ENCODE results near the gene KDM4E. TPM values are rescaled to one million over a fixed set of nuclear protein-coding genes. Genes with fewer than 3 reads are reported as not detected.

KDM4E gene
- not detected in 2 replicates for total RNA-seq
- long read RNA-seq, result 0 reads

GRCh38 chr11:95024958-95025357, at the start of gene KDM4E:
TSS of gene KDM4E (plus strand) at chr11:95025258. CDS start at chr11:95025558, 300 bp downstream.
- no peaks in the 10 kb centered on the region for H3K27me3 Mint-ChIP-seq (ENCODE audit: unreplicated experiment)
- no peaks in the 10 kb centered on the region for H3K36me3 Mint-ChIP-seq (ENCODE audit: unreplicated experiment)
- DNase-seq (ENCODE audit: extremely low spot score, unreplicated experiment), result no peak
- H3K4me1 Mint-ChIP-seq (ENCODE audit: unreplicated experiment), result no peaks in the 10 kb centered on the region
- no peak for TF ChIP-seq CTCF (IDR thresholded peaks at IDR 0.05)
- peaks cover 3% of the 10 kb centered on the region for H3K9me3 Mint-ChIP-seq (ENCODE audit: unreplicated experiment)
- H3K27ac Mint-ChIP-seq (ENCODE audit: unreplicated experiment), result no peak within 1 kb of the TSS
- H3K4me3 Mint-ChIP-seq (ENCODE audit: unreplicated experiment), result no peak within 1 kb of the TSS

GRCh38 chr11:94975599-94975998, 49.5 kb upstream of the KDM4E start:
- Mint-ChIP-seq H3K4me3 (ENCODE audit: unreplicated experiment) (no peak overlapping the region), H3K9me3 (ENCODE audit: unreplicated experiment) (no peaks in the 10 kb centered on the region), H3K4me1 (ENCODE audit: unreplicated experiment) (peaks cover 17% of the 10 kb centered on the region), H3K36me3 (ENCODE audit: unreplicated experiment) (peaks cover 11% of the 10 kb centered on the region), H3K27me3 (ENCODE audit: unreplicated experiment) (no peaks in the 10 kb centered on the region), H3K27ac (ENCODE audit: unreplicated experiment) (no peak overlapping the region)
- TF ChIP-seq CTCF (IDR thresholded peaks at IDR 0.05), result no peak
- DNase-seq (ENCODE audit: extremely low spot score, unreplicated experiment), result no peak

GRCh38 chr11:94987378-94987777, 37.7 kb upstream of the KDM4E start:
- Mint-ChIP-seq H3K27ac (ENCODE audit: unreplicated experiment) (no peak overlapping the region), H3K36me3 (ENCODE audit: unreplicated experiment) (no peaks in the 10 kb centered on the region), H3K27me3 (ENCODE audit: unreplicated experiment) (peaks cover 41% of the 10 kb centered on the region), H3K4me1 (ENCODE audit: unreplicated experiment) (no peaks in the 10 kb centered on the region), H3K4me3 (ENCODE audit: unreplicated experiment) (no peak overlapping the region), H3K9me3 (ENCODE audit: unreplicated experiment) (peaks cover 4% of the 10 kb centered on the region)
- DNase-seq (ENCODE audit: extremely low spot score, unreplicated experiment), result no peak
- no peak for TF ChIP-seq CTCF (IDR thresholded peaks at IDR 0.05)

- H3K27ac Mint-ChIP-seq (ENCODE audit: unreplicated experiment), result no peak overlapping the region
Measured at GRCh38 chr11:94988748-94989147, 36.3 kb upstream of the KDM4E start.

GRCh38 chr11:94993400-94993943, 31.6 kb upstream of the KDM4E start:
- Mint-ChIP-seq H3K27ac (ENCODE audit: unreplicated experiment) (no peak overlapping the region), H3K4me1 (ENCODE audit: unreplicated experiment) (no peaks in the 10 kb centered on the region), H3K9me3 (ENCODE audit: unreplicated experiment) (no peaks in the 10 kb centered on the region), H3K27me3 (ENCODE audit: unreplicated experiment) (peaks cover 25% of the 10 kb centered on the region), H3K36me3 (ENCODE audit: unreplicated experiment) (no peaks in the 10 kb centered on the region), H3K4me3 (ENCODE audit: unreplicated experiment) (no peak overlapping the region)
- TF ChIP-seq CTCF (IDR thresholded peaks at IDR 0.05), result no peak
- DNase-seq (ENCODE audit: extremely low spot score, unreplicated experiment), result no peak

More at GRCh38 chr11:94988748-94989147, 36.3 kb upstream of the KDM4E start:
- TF ChIP-seq CTCF (IDR thresholded peaks at IDR 0.05), result no peak
- H3K27me3 Mint-ChIP-seq (ENCODE audit: unreplicated experiment), result peaks cover 41% of the 10 kb centered on the region
- DNase-seq (ENCODE audit: extremely low spot score, unreplicated experiment), result no peak
- H3K36me3 Mint-ChIP-seq (ENCODE audit: unreplicated experiment), result no peaks in the 10 kb centered on the region
- no peak overlapping the region for H3K4me3 Mint-ChIP-seq (ENCODE audit: unreplicated experiment)
- no peaks in the 10 kb centered on the region for H3K4me1 Mint-ChIP-seq (ENCODE audit: unreplicated experiment)
- peaks cover 4% of the 10 kb centered on the region for H3K9me3 Mint-ChIP-seq (ENCODE audit: unreplicated experiment)

Data from osteocyte (in vitro differentiated cells).